Mesenteric fat pad (tissue), 1 donor: ENCODE measurements around the gene C14orf39. TPM values are rescaled to one million over a fixed set of nuclear protein-coding genes. Genes with fewer than 3 reads are reported as not detected.
"Not testable (repeated sequence)": the region's sequence is repeated elsewhere in the genome, so short reads cannot be mapped to it uniquely, and the experiment has no call there.

ENCODE experiments used
- DNase-seq: peaks from one replicate; pipeline ENCODE4 v3.0.0-alpha.2; 2020; ENCODE audit warnings: low spot score
- total RNA-seq: library from RNA; stranded (reverse); fragmentation: NEBNext Ultra II Directional; extraction: Animal tissue kit (Norgen Biotek cat#: 25700); gene quantifications from one replicate; pipeline ENCODE4 v1.2.1, GENCODE V29; 2021
- donor health status: DM: yes; HTN: yes; CAD: no.

The C14orf39 gene
- total RNA-seq, 1 donor from 2014 or later = 0.10 TPM

GRCh38 chr14:60490270-60490669 lies 4.4 kb upstream of the C14orf39 start:
- no peak for DNase-seq

- DNase-seq = no peak
Observed at GRCh38 chr14:60488175-60488574, 2.3 kb upstream of the C14orf39 start.

DNA sequence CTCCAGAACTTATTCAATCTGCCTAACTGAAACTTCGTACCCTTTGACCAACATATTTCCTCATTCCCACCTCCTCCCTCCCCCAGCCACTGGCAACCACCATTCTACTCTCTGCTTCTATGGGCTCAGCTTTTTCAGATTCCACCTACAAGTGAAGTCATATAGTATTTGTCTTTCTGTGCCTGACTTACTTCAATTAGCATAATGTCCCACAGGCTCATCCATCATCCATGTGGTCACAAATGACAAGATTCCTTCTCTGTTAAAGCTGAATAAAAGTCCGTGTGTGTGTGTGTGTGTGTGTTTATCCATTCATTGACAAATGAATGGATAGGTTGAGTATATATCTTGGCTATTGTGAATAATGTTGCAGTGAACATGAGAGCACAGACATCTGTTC lies 1.3 kb upstream of the C14orf39 start:
- DNase-seq = no peak

DNA sequence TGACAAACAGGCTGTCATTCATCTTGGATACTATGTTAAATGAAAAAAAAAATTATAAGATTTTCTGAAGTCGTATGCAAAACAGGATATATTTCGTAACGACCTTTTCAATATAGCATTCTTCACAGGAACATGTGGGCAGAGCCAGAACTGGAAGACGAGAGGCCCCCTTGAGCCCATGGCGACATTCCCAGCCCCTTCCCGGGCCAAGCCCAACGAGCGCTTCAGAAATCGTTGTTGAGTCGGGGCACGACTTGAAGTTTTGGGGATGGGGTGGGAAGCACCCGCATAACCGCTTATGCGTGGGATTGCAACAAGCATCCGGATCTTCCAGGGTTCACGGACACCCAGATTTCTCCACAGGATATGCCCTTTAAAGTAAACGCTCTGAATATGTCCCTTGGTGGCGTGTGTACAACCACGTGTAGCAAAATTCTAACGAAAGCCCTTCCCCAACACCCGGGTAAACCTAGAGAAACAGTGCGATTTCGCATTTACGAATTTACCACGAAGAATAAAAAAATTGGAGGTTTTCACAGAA lies 736 bp downstream of the C14orf39 start:
- no peak for DNase-seq

GRCh38 chr14:60482743-60483142 lies 3.1 kb downstream of the C14orf39 start:
- DNase-seq = no peak

- DNase-seq = not testable (repeated sequence)
Observed at GRCh38 chr14:60480248-60480647, 5.6 kb downstream of the C14orf39 start.

- DNase-seq = no peak
Observed at GRCh38 chr14:60455875-60456274, 30.0 kb downstream of the C14orf39 start.

- DNase-seq = no peak
Observed at GRCh38 chr14:60430276-60430675, 55.6 kb downstream of the C14orf39 start.

GRCh38 chr14:60420050-60420449 lies 65.8 kb downstream of the C14orf39 start:
- no peak for DNase-seq

- not testable (repeated sequence) for DNase-seq
Observed at GRCh38 chr14:60397550-60397949, 88.3 kb downstream of the C14orf39 start.

DNA sequence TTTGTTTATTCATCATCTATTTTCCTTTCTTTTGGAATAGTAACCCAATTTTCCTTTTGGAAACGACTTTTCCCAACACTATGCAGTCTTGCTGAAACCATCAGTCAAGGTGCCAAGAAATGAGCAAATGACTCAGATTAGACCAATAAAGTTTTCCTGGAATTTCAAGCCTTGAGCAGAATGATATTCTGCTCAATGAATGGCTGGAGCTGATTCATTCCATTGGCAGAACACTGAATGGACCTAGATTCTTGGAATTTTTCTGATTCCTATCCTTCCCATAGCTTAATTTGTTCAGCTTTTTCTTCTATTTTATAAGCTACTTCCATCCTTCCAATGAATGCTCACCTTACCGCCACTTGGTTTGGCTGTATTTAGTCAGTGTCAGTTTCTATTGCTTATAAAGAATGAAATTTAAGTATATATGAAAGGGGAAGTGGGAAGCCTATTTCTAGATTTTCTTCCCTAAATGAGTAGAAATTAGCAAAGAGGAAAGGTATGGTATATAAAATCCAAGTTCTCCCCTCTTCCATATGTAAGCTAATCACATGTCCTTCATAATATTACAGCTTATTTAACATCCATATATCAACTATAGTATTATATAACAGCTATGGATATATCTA lies 89.0 kb downstream of the C14orf39 start:
- DNase-seq = no peak

Other genes starting within 250 kb of the C14orf39 start
- 58.2 TPM for gene PPM1A, start 236.8 kb downstream of the C14orf39 start, total RNA-seq
- gene SIX6, start 23.1 kb upstream of the C14orf39 start, total RNA-seq = not detected
- gene SIX1, start 163.4 kb upstream of the C14orf39 start, total RNA-seq = 2.6 TPM
- 1.9 TPM for gene SIX4, start 238.3 kb upstream of the C14orf39 start, total RNA-seq
- gene MNAT1, start 248.7 kb upstream of the C14orf39 start, total RNA-seq = 31.8 TPM